Endothelial cell (in vitro differentiated cells): ENCODE data around the gene RPTOR. TPM values are rescaled to one million over a fixed set of nuclear protein-coding genes. Genes with fewer than 3 reads are reported as not detected.

Experiments
- DNase-seq: peaks from one replicate; pipeline ENCODE4 v3.0.0; 2021; ENCODE audit warnings: low spot score
- H3K27ac Mint-ChIP-seq: one replicate; pipeline ENCODE4 v1.8.0; 2021; ENCODE audit warnings: mixed read lengths, inconsistent platforms; ENCODE audit not compliant: unreplicated experiment
- H3K27me3 Mint-ChIP-seq: one replicate; pipeline ENCODE4 v1.8.0; 2021; ENCODE audit warnings: mild to moderate bottlenecking, moderate library complexity, mixed read lengths, inconsistent platforms; ENCODE audit not compliant: unreplicated experiment
- H3K36me3 Mint-ChIP-seq: one replicate; pipeline ENCODE4 v1.8.0; 2021; ENCODE audit warnings: mild to moderate bottlenecking, low read depth, mixed read lengths, inconsistent platforms; ENCODE audit not compliant: unreplicated experiment
- H3K4me1 Mint-ChIP-seq: one replicate; pipeline ENCODE4 v1.8.0; 2021; ENCODE audit warnings: mild to moderate bottlenecking, mixed read lengths, inconsistent platforms; ENCODE audit not compliant: unreplicated experiment
- H3K4me3 Mint-ChIP-seq: one replicate; pipeline ENCODE4 v1.8.0; 2021; ENCODE audit warnings: mild to moderate bottlenecking, mixed read lengths, inconsistent platforms; ENCODE audit not compliant: unreplicated experiment
- H3K9me3 Mint-ChIP-seq: one replicate; pipeline ENCODE4 v1.8.0; 2021; ENCODE audit warnings: mixed read lengths, inconsistent platforms; ENCODE audit not compliant: unreplicated experiment
- total RNA-seq: library from RNA; stranded (reverse); fragmentation: NEBNext Ultra II Directional; extraction: Animal tissue kit (Norgen Biotek cat#: 25700); gene quantifications from one replicate; pipeline ENCODE4 v1.2.1, GENCODE V29; 2021; ENCODE audit not compliant: unreplicated experiment
- TF ChIP-seq, protein P1 (sequence below): fragments of 200-600 bp; sonication (generic); IDR thresholded peaks from one replicate; pipeline ENCODE4 v1.5.0; 2021; ENCODE audit warnings: antibody characterized with exemption; ENCODE audit not compliant: unreplicated experiment

The RPTOR gene
- total RNA-seq, 1 donor from 2014 or later, result 36.7 TPM

DNA sequence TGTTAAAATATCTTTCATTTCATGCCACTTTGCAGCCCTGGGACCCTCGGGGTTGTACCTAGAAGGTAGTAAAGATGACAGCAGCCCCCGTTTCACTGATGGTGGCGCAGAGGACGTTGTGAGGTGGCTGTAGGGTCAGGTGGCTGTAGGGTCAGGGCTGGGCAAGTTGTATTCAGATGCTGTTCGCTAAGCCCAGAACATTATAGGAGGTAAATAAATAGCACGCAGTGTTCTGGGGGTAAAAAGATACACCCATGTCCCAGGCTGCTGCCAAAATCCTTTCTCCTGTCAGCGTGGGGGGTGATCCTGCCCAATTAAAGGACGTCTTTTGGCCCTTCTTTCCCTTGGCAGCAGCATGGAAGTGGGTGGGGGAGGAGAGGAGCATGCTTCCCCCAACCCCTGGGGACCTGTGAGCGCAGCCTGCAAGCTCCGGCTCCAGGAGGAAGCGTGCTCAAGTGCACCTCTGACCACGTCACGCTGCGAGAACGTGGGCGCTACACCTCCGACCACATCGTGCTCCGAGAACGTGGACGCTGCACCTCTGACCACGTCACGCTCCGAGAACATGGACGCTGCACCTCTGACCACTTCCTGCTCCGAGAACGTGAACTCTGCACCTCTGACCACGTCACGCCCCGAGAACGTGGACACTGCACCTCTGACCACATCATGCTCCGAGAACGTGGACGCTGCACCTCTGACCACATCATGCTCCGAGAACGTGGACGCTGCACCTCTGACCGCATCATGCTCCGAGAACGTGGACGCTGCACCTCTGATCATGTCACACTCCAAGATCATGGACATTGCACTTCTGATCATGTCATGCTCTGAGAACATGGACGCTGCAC lies 182.1 kb downstream of the RPTOR start:
- peaks cover 11% of the 10 kb centered on the region for H3K27me3 Mint-ChIP-seq
- no peaks in the 10 kb centered on the region for H3K9me3 Mint-ChIP-seq
- H3K4me3 Mint-ChIP-seq, result peak overlapping the region; percentile 4
- peaks cover 5% of the 10 kb centered on the region for H3K36me3 Mint-ChIP-seq
- DNase-seq, result no peak
- no peak overlapping the region for H3K27ac Mint-ChIP-seq
- H3K4me1 Mint-ChIP-seq, result peaks cover 14% of the 10 kb centered on the region
- TF ChIP-seq, protein P1, sequence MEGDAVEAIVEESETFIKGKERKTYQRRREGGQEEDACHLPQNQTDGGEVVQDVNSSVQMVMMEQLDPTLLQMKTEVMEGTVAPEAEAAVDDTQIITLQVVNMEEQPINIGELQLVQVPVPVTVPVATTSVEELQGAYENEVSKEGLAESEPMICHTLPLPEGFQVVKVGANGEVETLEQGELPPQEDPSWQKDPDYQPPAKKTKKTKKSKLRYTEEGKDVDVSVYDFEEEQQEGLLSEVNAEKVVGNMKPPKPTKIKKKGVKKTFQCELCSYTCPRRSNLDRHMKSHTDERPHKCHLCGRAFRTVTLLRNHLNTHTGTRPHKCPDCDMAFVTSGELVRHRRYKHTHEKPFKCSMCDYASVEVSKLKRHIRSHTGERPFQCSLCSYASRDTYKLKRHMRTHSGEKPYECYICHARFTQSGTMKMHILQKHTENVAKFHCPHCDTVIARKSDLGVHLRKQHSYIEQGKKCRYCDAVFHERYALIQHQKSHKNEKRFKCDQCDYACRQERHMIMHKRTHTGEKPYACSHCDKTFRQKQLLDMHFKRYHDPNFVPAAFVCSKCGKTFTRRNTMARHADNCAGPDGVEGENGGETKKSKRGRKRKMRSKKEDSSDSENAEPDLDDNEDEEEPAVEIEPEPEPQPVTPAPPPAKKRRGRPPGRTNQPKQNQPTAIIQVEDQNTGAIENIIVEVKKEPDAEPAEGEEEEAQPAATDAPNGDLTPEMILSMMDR, result no peak

DNA sequence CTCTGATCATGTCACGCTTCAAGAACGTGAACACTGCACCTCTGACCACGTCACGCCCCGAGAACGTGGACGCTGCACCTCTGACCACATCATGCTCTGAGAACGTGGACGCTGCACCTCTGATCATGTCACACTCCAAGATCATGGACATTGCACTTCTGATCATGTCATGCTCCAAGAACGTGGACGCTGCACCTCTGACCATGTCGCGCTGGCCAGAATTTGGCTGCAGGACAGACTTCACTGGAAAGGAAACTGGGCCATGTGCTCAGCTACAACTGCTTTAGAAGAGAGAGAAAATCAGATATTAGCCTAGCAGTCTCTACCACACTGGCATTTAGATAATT lies 182.7 kb downstream of the RPTOR start:
- no peaks in the 10 kb centered on the region for H3K9me3 Mint-ChIP-seq

DNA sequence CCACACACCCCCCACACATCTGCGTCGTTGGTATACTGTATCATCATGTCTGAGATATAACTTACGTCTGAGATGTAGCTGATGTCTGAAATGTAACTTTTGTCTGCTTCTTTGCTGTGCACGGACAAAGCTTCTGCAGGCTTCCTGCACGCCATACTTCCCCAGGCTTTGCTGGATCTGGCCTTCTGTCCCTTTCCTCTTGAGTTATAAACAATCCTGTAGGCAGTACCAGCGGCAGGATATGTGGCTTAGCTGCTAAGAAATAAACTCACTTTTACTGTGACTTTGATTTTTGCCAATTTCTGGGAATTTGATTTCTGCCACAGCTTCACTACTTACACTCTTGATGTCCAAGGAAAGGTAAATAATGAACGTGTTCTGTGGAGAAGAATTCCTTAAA lies 184.4 kb downstream of the RPTOR start:
- Mint-ChIP-seq H3K4me1 (peaks cover 14% of the 10 kb centered on the region), H3K36me3 (peaks cover 5% of the 10 kb centered on the region), H3K27me3 (peaks cover 12% of the 10 kb centered on the region), H3K4me3 (no peak overlapping the region), H3K9me3 (no peaks in the 10 kb centered on the region), H3K27ac (peak overlapping the region; percentile 13)
- DNase-seq, result no peak
- TF ChIP-seq, protein P1, result no peak

More for the DNA sequence above, 182.7 kb downstream of the RPTOR start:
- peaks cover 11% of the 10 kb centered on the region for H3K4me1 Mint-ChIP-seq
- peaks cover 11% of the 10 kb centered on the region for H3K27me3 Mint-ChIP-seq
- H3K27ac Mint-ChIP-seq, result no peak overlapping the region
- no peak for DNase-seq
- H3K36me3 Mint-ChIP-seq, result peaks cover 5% of the 10 kb centered on the region
- TF ChIP-seq, protein P1, result no peak
- H3K4me3 Mint-ChIP-seq, result peak overlapping the region; percentile 4

DNA sequence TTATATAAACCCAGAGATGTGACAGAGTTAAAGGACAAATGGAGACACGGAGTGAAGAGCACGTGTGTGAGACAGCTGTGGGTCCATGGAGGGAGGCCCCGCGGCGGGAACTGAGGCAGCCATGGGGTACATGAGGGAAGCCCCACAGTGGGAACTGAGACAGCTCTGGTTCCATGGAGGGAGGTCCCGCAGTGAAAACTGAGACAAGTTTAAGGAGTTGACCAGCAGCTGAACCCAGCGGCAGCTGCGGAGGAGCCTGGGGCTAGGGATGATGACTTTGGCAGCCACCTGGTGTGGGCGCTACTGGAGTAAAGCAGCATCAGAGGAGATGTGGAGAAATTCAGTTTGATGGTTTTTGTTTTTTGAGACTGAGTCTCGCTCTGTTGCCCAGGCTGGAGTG lies 185.1 kb downstream of the RPTOR start:
- no peak overlapping the region for H3K27ac Mint-ChIP-seq
- no peak overlapping the region for H3K4me3 Mint-ChIP-seq
- peaks cover 21% of the 10 kb centered on the region for H3K4me1 Mint-ChIP-seq
- no peak for DNase-seq
- peaks cover 5% of the 10 kb centered on the region for H3K36me3 Mint-ChIP-seq
- H3K27me3 Mint-ChIP-seq, result peaks cover 13% of the 10 kb centered on the region
- TF ChIP-seq, protein P1, result no peak
- H3K9me3 Mint-ChIP-seq, result no peaks in the 10 kb centered on the region

DNA sequence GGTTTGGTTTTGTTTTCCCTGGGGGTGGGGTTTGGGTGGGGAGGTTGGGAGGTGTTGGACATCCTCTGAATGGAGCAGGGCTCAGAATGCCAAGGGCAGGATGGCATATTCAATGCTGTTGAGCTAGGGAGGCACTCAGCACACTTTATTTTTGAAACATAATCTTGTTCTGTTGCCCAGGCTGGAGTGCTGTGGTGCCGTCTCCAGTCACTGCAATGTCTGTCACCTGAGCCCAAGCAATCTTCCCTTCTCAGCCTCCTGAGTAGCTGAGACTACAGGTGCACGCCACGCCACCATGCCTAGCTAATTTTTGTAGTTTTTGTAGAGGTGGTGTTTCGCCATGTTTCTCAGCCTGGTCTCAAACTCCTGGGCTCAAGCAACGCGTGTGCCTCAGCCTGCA lies 186.1 kb downstream of the RPTOR start:
- TF ChIP-seq, protein P1, result no peak
- Mint-ChIP-seq H3K27me3 (peaks cover 12% of the 10 kb centered on the region), H3K4me1 (peaks cover 26% of the 10 kb centered on the region), H3K4me3 (no peak overlapping the region), H3K36me3 (peaks cover 5% of the 10 kb centered on the region), H3K9me3 (no peaks in the 10 kb centered on the region), H3K27ac (no peak overlapping the region)
- DNase-seq, result no peak
